Measurements from ENCODE around the gene PTCH1.

The PTCH1 gene

GRCh38 chr9:95481000-95481399, 35.8 kb downstream of the PTCH1 start:
- H4K20me1 ChIP-seq (ENCODE audit: insufficient read depth, low read length), result no peaks in the 10 kb centered on the region
- H3K9me3 ChIP-seq (replicated peaks; ENCODE audit: insufficient read depth, low read length), result no peaks in the 10 kb centered on the region
- H3K79me2 ChIP-seq (ENCODE audit: low read length), result peaks cover 47% of the 10 kb centered on the region
- H2AFZ ChIP-seq (ENCODE audit: low read length), result no peak overlapping the region
- H3F3A ChIP-seq (ENCODE audit: insufficient read depth, low read length), result no peaks in the 10 kb centered on the region
- H3K9ac ChIP-seq (ENCODE audit: low read length), result no peak overlapping the region
- H3K27ac ChIP-seq (ENCODE audit: low read length), result no peak overlapping the region
- H3K9me2 ChIP-seq (replicated peaks; ENCODE audit: insufficient read depth, low read length), result no peaks in the 10 kb centered on the region
- H3K4me2 ChIP-seq (ENCODE audit: low read depth, low read length), result no peak overlapping the region
- TF ChIP-seq EZH2 (optimal IDR thresholded peaks at IDR 0.05; ENCODE audit: low read depth, low read length), result no peak
- no peak for TF ChIP-seq EZH2phosphoT487 (IDR thresholded peaks at IDR 0.05; ENCODE audit: low read length)
- no peak for TF ChIP-seq CTCF (IDR thresholded peaks at IDR 0.05; ENCODE audit: low read length)
- H3K27me3 ChIP-seq (replicated peaks; ENCODE audit: insufficient read depth, low read length), result no peaks in the 10 kb centered on the region
- DNase-seq, result no peak
- H3K4me3 ChIP-seq (ENCODE audit: low read length), result no peak overlapping the region
- no peaks in the 10 kb centered on the region for H3K4me1 ChIP-seq (ENCODE audit: low read length)
- H3K36me3 ChIP-seq (replicated peaks; ENCODE audit: insufficient read depth, low read length), result peaks cover 17% of the 10 kb centered on the region

GRCh38 chr9:95480346-95480745, 36.4 kb downstream of the PTCH1 start:
- H3K79me2 ChIP-seq (ENCODE audit: low read length), result peaks cover 40% of the 10 kb centered on the region
- no peak overlapping the region for H3K4me3 ChIP-seq (ENCODE audit: low read length)
- no peak for DNase-seq
- no peaks in the 10 kb centered on the region for H3F3A ChIP-seq (ENCODE audit: insufficient read depth, low read length)
- H3K36me3 ChIP-seq (replicated peaks; ENCODE audit: insufficient read depth, low read length), result peaks cover 17% of the 10 kb centered on the region
- H4K20me1 ChIP-seq (ENCODE audit: insufficient read depth, low read length), result no peaks in the 10 kb centered on the region
- no peak overlapping the region for H2AFZ ChIP-seq (ENCODE audit: low read length)
- H3K9me2 ChIP-seq (replicated peaks; ENCODE audit: insufficient read depth, low read length), result no peaks in the 10 kb centered on the region
- no peaks in the 10 kb centered on the region for H3K4me1 ChIP-seq (ENCODE audit: low read length)
- H3K4me2 ChIP-seq (ENCODE audit: low read depth, low read length), result no peak overlapping the region
- no peaks in the 10 kb centered on the region for H3K9me3 ChIP-seq (replicated peaks; ENCODE audit: insufficient read depth, low read length)
- TF ChIP-seq CTCF (IDR thresholded peaks at IDR 0.05; ENCODE audit: low read length), result no peak
- TF ChIP-seq EZH2 (optimal IDR thresholded peaks at IDR 0.05; ENCODE audit: low read depth, low read length), result no peak
- no peak for TF ChIP-seq EZH2phosphoT487 (IDR thresholded peaks at IDR 0.05; ENCODE audit: low read length)
- no peak overlapping the region for H3K27ac ChIP-seq (ENCODE audit: low read length)
- no peaks in the 10 kb centered on the region for H3K27me3 ChIP-seq (replicated peaks; ENCODE audit: insufficient read depth, low read length)
- H3K9ac ChIP-seq (ENCODE audit: low read length), result no peak overlapping the region

GRCh38 chr9:95479330-95479729, 37.4 kb downstream of the PTCH1 start:
- DNase-seq, result no peak
- no peak overlapping the region for H3K27ac ChIP-seq (ENCODE audit: low read length)
- no peak overlapping the region for H3K9ac ChIP-seq (ENCODE audit: low read length)
- H3F3A ChIP-seq (ENCODE audit: insufficient read depth, low read length), result no peaks in the 10 kb centered on the region
- H3K9me2 ChIP-seq (replicated peaks; ENCODE audit: insufficient read depth, low read length), result no peaks in the 10 kb centered on the region
- H3K27me3 ChIP-seq (replicated peaks; ENCODE audit: insufficient read depth, low read length), result no peaks in the 10 kb centered on the region
- H3K36me3 ChIP-seq (replicated peaks; ENCODE audit: insufficient read depth, low read length), result peaks cover 17% of the 10 kb centered on the region
- no peak overlapping the region for H2AFZ ChIP-seq (ENCODE audit: low read length)
- no peaks in the 10 kb centered on the region for H3K9me3 ChIP-seq (replicated peaks; ENCODE audit: insufficient read depth, low read length)
- TF ChIP-seq CTCF (IDR thresholded peaks at IDR 0.05; ENCODE audit: low read length), result no peak
- TF ChIP-seq EZH2phosphoT487 (IDR thresholded peaks at IDR 0.05; ENCODE audit: low read length), result no peak
- no peak for TF ChIP-seq EZH2 (optimal IDR thresholded peaks at IDR 0.05; ENCODE audit: low read depth, low read length)
- peaks cover 32% of the 10 kb centered on the region for H3K79me2 ChIP-seq (ENCODE audit: low read length)
- H3K4me2 ChIP-seq (ENCODE audit: low read depth, low read length), result no peak overlapping the region
- no peaks in the 10 kb centered on the region for H3K4me1 ChIP-seq (ENCODE audit: low read length)
- H3K4me3 ChIP-seq (ENCODE audit: low read length), result no peak overlapping the region
- H4K20me1 ChIP-seq (ENCODE audit: insufficient read depth, low read length), result no peaks in the 10 kb centered on the region
